Fibroblast of upper back skin (primary cell): Measurements from ENCODE around the gene PPIF.
A peak's percentile ranks its signal among the peaks of the same experiment; 100 is the strongest.

ENCODE experiments used
- DNase-seq: peaks from one replicate; pipeline ENCODE4 v3.0.0-alpha.2; 2013

PPIF gene

DNA sequence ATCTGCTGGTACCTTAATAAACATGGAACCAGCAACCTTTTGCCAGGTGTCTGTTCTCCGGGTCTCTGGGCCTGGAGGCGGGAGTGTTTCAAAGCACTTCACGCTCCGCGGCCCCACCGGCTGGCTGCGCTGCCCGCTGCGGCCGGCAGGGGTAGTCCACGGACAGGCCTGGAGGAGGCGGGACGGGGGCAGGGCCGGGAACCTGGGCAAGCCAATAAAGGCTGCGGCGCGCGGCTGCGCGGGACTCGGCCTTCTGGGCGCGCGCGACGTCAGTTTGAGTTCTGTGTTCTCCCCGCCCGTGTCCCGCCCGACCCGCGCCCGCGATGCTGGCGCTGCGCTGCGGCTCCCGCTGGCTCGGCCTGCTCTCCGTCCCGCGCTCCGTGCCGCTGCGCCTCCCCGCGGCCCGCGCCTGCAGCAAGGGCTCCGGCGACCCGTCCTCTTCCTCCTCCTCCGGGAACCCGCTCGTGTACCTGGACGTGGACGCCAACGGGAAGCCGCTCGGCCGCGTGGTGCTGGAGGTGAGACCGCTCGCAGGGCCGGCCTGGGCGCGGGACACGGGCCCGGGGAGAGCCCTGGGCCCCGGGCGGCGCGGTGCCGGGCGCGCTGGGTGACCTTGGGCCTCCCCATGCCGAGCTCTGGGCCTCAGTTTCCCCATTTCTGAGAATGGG is at the start of gene PPIF:
Gene PPIF, plus strand, starts transcription at position 244 of the 668 bp plus-strand sequence. Its CDS starts 80 bp downstream, at position 324.
- peak; percentile 90 for DNase-seq

DNA sequence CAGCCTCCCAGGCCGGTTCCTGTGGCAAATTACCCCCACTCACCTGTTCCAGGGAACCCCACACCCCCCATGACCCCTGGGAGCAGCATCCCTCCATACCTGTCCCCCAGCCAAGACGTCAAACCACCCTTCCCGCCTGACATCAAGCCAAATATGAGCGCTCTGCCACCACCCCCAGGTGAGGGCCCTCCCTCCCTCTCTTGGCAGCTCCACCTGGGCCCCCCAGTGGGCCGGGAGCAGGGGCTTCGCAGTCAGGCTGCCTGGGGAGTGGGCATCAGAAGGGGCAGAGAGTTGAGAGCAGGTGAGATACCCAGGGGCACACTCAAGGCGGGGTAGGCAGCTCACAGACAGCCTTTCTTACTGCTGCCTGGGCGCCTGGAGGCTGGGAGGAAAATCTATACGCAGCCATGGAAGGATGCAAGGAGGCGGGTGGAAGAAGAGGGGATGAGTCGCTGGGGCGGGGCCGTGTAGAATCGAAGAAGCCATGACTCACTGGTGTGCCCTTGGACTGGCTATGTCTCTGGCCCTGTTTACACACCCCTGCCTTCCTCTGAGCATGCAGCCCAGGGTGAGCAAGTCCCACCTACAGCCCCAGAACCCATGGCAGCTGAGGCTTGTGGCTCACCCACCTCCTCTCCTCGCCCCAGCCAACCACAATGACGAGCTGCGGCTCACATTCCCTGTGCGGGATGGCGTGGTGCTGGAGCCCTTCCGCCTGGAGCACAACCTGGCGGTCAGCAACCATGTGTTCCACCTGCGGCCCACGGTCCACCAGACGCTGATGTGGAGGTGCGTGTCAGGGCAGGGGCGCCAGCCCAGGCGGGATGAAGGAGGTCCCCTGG is 48.6 kb upstream of the PPIF start:
- DNase-seq = peak; percentile 93

DNA sequence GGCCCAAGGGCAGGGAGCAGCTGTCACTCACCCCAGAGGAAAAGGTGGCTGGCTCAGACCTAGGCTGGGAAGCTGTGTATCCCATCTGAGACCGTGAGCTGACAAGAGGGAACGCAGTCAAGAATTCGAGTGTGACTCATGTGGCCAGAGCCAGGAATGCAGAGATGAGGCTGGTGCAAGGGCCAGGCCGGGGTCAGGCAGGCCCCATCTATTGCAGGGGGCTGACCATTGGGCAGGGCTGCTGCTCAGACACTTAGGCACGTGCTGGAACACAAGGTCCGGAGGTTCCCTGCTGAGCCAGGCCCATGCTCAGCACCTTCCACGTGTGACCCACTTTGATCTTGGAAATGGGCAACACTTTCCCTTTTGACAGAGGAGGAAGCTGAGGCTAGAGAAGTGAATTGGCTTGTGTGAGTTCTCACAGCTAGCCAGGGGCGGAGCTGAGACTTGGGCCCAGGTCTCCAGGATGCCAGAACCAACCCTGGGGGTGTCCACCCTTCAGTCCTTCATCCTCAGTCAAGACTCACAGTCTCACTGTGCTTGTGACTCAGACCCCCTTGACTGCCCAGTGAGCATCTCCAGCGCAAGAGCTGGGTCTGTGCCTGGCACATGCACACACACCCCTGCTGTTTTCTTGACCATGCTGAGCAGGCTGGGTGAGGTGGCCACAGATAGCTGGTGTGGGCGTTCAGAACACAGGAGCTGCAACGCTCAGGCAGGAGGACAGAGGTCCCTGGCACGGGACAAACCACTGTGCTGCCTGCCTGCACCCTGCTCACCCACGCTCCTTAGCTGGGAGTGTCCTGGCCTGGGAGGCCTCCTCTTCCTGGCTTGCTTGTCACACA is 47.6 kb upstream of the PPIF start:
- peak; percentile 57 for DNase-seq

DNA sequence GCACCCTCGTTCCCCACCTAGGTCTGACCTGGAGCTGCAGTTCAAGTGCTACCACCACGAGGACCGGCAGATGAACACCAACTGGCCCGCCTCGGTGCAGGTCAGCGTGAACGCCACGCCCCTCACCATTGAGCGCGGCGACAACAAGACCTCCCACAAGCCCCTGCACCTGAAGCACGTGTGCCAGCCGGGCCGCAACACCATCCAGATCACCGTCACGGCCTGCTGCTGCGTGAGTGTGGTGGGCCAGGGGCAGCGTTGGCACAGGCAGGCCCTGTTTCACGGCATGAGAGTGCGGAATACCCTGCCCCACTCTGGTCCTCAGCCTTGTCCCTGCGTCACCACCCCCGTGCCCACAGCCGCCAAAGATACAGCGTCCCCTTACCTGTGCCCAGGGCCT is 46.6 kb upstream of the PPIF start:
- DNase-seq = no peak

DNA sequence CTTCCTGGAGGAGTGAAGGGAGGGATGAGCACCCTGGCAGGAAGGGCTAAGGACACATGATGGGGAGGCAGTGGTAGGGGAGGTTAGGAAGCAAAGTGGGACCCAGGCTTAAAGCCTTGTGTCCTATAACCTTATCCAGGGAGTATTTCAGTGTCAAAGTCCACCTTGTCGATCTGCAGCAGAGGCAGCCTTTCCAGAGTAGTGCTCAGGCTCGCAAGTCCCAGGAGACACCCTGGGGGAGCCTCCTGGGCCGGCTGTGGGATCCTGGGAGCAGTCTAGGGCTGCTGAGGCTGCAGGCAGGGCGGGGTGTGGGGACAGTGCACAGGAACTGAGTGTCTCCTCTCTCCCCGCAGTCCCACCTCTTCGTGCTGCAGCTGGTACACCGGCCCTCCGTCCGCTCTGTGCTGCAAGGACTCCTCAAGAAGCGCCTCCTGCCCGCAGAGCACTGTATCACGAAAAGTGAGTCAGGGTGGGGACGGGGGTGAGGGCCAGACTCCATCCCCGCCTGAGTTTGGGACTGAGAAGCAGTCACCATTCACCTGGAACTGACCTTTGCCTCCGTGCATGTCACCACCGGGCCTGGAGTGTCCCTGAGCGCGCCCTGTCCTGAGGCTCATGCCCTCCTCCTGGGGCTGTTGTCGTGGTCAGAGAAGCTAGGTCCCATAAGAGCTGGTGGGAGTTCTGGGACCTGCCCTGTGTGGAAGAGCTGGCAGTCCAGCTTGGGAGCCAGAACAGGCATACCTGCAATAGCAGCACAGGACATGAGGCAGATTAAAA is 45.3 kb upstream of the PPIF start:
- DNase-seq = no peak

DNA sequence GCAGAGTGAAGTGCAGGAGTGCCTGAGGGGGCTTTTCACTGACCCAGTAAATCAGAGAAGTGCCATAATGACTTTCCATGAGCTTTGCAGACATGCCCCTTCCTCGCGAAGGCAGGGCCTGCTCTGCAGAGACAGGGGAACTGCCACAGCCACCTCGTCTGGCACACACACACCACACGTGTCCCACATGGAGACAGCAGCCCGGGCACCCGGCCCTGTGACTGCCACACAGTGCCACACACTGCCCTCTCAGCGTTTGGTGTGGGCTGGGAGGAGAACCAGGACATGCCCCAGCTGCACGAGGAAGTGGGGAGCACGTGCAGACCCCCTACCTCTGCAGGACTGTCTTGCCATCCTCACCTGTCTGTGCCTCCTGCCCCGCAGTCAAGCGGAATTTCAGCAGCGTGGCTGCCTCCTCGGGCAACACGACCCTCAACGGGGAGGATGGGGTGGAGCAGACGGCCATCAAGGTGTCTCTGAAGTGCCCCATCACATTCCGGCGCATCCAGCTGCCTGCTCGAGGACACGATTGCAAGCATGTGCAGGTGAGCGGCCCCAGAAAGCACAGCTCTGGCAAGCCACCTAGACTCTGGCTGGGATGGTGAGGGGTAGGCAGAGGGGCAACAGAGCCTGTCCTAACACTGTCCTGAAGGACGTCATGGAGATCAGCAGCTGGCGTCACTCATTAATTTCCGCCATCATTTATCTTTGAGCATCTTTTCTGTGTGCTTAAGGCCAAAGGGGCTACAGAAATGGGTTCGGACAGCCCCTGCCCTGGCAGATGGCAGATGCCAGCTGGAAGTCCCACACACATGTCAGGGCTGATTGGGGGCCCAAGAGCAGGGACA is 43.4 kb upstream of the PPIF start:
- DNase-seq = no peak

DNA sequence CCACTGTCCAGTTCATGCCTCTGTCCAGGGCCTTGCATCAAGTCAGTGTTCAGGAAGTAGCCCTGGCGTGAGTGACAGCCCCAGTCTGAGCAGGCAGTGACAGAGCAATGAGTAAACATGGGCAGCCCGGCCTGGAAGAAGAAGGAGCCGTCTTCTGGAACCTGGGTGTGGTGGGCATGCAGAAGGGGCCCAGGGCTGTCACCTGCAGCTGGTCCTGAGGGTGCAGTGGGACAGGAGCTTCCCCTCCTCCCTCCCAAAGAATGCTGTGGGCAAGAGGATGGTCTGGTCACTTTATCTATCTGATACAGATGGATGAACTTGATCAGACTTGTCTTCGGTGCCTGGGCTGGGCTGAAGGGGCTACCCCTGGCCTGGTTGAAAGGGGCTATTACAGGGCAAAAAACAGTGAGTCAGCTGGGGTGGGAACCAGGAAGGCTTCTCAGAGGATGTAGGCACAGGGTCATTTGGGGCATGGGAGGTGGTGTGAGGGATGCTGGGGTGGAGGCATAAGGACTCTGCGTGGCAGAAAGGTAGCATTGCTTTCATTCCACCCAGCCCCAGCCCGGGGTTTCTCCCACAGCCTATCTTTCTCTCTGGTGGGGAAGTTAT is 42.7 kb upstream of the PPIF start:
- no peak for DNase-seq

DNA sequence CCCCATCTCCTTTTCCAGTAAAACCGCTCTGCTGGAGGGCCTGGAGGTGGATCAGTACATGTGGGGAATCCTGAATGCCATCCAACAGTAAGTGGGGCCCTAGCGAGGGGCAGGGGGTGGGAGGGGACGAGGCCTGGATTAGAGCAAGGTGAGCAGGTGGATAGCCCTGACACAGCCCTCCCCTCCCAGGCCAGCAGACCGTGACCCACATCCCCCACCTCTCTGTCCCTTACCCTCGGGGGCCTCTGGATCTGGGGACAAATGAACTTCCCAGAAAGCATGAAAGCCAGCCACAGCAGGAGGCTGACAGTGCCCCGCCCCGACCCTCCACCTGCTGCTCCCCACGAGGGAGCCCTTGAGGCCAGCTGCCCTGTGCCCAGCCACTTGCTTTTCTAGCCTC is 41.8 kb upstream of the PPIF start:
- no peak for DNase-seq

DNA sequence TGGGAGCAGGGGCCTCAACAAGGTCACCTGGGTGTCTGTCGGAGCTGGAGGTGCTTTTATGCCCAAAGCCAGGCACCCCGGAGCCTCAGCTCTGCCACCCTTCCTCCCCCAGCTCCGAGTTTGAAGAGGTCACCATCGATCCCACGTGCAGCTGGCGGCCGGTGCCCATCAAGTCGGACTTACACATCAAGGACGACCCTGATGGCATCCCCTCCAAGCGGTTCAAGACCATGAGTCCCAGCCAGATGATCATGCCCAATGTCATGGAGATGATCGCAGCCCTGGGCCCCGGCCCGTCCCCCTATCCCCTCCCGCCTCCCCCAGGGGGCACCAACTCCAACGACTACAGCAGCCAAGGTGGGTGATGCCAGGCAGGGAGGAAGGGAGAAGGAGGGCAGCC is 41.3 kb upstream of the PPIF start:
- no peak for DNase-seq

DNA sequence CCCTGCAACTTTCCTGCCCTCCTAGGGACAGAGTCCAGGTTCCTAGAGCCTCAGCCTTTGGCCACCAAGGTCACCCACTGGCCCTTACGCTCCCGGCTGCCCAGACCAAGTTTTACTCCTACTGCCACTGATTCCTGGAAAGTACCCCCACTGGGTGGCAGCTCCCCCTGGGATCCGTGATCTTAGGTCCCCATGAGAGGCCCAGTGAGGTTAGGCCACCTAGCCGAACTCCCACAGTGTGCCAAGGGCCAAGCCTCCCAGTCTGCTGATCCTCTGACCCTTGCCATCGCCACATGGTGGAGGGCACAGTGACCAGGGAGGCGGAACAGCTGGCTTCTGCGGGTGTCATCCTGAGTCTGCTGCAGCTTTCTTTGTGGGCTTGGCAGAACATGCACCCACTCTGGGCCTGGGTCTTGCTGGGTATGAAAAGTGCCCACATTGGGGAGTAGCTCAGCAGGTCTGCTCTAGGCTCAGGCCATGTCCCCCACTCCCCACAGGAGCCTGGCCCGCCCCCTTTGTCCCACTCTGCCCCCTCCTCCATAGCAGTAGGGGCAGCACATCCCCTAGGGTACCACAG is 40.5 kb upstream of the PPIF start:
- no peak for DNase-seq

DNA sequence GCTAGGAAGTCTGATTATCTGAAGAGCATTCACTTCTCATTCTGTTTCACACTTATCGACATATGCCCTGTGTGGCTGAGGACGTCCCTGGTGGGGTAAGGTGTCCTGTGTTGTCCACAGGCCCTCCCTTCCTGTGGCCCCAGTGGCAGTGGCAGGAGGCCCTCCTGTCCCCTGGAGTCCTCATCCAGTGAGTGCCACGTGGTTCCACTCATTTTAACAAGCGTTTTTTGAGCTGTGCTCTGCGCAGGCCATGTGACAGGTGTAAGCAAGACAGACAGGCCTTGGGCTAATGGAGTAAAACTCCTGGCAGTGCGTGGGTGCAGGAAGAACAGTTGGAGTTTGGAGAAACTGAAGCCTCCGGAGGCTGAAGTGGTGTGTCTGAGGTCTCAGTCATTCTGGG is 39.3 kb upstream of the PPIF start:
- no peak for DNase-seq

DNA sequence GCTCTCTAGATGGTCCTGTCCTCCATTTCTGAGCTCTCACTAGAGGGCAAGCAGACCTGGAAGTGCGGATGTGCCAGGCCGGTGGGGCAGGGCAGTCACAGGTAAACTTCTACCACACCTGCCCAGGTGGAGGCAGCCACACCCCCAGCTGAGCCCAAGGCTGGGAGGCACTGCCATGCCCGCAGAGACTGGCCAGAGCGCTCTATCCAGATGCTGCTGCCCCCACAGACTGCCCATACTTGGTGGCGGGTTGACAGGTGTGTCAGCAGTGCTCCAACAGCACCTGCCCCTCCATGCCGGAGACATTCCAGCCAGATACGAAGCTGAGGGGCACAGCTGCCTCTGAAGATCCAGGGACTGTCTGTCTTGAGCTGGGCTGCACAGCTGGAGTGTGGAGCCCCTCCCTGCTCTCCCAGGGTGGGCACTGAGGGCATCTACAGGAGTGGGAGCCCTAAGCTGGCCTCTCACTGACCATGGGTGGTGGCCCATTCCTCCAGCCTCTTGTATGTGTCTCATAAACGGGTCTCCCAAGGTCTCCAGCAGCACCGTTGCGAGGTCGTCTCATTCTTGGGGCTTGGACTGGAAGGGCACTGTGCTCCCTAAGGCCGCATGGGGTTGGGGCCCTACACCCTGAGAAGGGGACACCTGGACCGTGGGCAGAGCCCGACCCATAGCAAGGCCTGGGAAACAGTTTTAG is 38.2 kb upstream of the PPIF start:
- no peak for DNase-seq

DNA sequence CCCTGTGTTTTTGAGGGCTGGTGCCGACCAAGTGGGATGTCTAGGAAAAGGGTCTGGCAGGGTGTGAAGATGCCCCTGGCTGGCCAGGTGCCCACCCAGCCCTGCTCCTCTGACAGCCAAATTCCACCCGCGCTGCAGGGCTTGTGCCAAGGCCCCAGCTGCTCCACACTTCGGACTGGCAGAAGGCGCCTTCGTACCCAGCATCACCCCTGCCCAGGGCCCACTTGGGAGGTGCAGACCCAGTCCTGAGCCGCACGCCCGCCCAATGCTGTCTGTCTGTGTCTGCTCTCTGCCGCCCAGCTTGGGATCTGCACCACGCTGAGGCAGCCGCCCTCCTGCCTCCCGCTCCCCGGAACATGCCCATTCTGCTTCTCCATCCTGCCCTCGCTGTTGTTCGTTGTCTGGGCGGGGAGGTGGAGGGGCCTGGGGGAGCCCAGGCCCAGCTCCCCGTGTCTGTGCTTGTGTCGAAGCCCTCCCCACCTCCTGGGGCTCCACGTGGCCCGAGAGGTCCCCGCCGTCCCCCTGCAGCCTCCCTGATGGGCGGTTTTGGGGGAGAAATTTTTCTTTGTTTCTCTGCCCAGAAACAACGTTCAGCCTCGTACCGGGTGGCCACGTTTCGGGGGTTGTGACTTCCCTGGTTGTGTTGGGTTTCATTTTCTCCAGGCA is 36.9 kb upstream of the PPIF start:
- DNase-seq = no peak

DNA sequence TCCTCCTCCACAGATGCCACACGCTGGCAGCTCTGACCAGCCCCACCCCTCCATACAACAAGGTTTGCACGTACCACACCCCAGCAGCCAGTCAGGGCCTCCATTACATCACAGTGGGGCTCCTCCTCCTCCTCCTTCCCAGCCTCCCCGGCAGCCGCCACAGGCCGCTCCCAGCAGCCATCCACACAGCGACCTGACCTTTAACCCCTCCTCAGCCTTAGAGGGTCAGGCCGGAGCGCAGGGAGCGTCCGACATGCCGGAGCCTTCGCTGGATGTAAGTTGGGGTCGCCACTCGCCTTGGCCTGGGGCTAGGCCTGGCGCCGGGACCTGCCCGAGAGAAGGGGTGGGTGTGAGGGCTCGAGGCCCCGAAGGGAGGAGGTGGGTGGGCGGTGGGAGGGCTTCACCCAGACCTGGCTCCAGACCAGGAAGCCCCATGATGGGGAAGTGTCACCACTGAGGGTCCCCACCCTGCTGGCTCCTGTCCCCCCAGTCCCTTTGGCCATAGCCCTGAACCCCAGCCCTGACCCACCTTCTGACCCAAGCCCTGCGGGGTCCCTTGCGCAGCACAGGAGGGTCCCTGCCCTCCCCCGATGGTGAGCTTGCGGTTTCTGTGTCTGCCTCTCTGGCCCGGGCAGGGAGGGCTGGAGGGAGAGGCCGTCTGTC is 36.2 kb upstream of the PPIF start:
- no peak for DNase-seq

DNA sequence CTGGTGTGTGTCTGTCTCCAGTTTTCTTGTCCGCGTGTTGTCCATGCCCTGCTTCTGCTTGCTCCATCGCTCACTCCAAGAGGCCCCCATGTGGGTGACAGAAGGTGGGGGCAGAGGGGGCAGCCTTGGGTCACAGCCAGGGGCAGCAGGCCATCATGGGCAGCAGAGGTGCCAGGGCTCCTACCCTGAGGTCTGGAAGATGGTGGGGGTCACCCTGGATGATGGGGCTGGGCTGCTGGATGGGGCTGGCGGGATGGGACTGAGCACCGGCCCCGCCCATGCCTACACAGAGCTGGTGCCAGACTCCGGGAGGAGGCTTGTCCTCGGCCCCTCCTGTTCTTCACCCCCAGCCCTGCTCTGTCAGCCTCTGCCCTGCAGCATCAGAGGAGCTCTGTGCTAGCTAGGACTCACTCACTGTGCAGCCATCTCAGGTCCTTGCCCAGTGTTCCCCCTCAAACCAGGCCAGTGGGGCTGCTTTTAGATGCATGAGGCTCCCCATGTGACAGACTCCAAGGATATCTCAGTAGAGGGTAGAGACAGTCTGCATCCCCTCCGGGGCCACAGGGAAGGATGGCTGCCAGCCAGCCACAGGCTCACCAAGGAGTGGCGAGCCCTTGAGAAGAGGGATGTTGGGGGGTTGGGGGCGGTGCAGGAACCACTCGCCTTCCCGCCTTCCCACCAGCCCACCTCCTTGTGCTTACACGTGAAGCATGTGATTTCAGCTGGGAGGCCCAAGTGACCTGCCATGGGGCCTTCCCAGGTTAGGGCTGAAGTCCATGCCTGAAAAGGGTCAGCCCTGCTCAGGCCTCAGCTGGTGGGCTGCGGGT is 35.5 kb upstream of the PPIF start:
- DNase-seq = no peak

DNA sequence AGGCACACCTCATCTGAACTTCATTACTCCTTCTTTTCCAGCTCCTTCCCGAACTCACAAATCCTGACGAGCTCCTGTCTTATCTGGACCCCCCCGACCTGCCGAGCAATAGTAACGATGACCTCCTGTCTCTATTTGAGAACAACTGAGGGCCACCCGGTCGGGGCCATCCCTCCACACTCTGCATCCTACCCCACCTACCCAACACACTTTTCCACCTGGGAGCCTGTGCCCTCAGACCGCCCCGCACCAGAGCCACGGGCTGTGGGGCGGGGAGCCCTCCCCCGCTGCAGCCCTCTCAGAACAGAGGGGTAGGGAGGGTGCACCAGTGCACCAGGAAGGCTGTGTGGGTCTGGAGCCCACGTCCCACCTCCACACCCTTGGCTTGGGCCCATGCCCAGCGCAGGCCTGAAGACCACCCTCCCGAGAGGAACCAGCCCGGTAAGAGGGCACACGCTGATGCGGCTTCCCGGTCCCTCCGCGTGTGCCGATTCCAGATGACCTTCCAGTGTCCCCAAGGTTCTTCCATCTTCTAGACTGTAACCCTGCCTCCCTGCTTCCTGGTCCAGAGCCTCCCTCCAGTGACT is 34.6 kb upstream of the PPIF start:
- DNase-seq = no peak

DNA sequence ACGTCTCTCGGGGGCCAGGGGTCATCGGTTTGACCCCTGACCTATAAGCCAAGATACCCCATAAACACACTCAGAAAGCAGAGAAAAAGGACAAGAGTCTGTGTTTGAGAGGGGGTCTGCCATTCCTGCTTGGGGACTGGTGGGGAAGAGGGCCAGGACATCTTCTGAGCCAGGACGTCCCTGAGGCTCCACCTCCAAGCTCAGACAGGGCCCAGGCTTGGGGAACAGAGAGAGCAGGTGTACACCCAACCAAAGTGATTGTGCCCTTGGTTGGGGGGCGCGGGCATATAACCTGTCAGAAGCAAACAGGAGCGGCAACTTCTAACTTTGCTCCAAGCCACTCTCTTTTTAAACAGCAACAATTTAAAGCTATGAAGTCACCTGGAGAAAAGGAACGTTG is 33.9 kb upstream of the PPIF start:
- no peak for DNase-seq

DNA sequence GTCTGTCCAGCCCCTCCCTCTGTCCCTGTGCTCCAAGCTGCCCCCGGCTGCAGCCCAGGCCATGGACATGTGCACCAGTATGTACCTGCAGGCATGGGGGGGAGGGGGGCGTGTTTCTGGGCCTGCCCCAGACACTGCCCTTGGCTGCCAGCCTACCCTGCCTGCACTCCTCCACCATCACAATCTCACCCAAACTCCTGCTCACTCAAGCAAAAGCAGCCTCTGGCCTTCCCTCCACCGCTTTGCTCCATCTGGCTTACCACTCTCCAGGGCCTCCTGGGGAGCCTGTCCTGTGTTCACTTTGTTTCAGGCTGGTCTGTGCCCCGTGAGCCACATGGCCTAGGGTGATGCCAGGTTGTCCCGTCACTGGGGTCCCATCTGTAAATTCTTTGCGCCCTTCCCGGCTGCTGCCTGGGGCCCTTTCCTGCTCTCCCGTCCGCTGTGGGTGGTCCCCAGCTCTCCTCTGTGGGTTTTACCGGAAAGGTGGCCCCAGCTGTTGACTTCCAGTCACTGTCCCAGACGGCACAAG is 33.3 kb upstream of the PPIF start:
- DNase-seq = no peak
